GM18517 (cell line): ENCODE results near the gene NRAS.

Experiments used
- ATAC-seq: cut with Tn5 transposase; IDR thresholded peaks from one replicate; pipeline ENCODE4 v1.9.1; 2021; ENCODE audit warnings: mild to moderate bottlenecking, moderate library complexity; ENCODE audit not compliant: unreplicated experiment

Gene NRAS

DNA sequence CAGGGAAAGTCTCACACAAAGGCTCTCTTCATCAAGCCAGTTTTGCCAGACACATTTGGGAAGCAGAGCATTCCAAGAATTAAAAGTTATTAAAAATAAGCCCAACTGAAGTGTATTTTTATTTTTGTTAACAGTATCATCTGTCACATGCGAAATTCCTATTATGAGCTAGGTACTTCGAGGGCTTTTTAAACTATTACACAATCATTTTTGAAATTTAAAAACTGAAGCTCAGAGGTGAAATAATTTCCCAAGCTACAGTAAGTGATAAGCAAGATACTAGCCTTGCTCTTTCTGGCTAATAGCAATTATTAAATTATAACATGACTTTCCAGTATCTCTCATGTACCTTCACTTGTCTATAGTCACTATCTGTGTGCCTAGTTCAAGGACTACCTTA lies 12.0 kb upstream of the NRAS start:
- no peak for ATAC-seq

DNA sequence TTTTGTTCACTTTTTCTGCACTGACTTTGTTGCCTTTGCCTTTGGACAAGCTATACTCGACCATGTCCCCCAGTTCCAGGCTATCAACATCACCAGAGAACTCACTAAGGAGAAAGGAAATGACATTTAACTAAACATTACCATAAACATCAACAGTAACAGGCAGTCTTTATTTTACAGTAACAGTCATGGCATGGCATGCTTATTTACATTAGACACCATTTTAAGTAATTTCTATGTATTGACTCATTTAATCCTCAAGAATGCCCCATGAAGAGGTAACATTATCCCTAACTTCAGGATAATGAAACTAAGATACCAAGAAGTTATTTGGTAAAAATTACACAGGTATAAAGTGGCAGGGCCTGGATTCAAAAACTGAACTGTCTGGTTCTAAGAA lies 8.7 kb upstream of the NRAS start:
- no peak for ATAC-seq

DNA sequence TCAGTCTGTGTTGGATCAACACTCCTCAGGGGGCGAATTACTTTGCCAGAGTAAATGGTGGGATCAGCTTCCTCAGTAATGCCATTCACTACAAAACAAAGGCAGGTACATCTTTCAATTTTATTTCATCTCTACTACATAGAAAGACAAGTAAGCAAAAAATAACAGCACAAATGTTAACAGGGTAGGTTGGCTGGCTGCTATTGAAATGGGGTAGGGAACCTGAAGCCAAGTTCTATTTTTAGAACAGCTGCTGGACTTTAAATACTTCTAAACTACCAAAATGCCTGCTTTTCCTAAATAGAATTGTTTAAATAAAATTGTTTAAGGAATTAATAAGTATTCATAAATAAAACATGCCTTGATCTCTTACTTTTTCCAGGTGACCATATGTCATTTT lies 7.3 kb upstream of the NRAS start:
- no peak for ATAC-seq

DNA sequence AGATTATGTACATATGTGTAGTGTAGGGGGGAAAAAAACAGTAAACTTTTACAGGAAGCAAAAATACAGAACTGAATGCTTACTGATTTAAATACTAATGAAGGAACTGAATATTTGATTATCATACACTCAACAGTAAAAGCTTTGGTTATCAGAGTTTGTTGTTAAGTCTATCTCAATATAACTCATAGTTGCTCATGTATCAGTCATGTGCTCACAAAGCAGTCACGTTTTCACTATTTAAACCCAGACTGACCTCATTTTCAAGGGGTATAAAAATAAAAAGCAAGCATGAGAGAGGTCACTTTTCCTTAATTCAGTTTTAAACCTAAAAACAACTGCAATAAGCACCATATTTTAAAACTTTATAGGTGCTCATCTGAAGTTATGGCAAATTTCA lies 6.9 kb upstream of the NRAS start:
- no peak for ATAC-seq

DNA sequence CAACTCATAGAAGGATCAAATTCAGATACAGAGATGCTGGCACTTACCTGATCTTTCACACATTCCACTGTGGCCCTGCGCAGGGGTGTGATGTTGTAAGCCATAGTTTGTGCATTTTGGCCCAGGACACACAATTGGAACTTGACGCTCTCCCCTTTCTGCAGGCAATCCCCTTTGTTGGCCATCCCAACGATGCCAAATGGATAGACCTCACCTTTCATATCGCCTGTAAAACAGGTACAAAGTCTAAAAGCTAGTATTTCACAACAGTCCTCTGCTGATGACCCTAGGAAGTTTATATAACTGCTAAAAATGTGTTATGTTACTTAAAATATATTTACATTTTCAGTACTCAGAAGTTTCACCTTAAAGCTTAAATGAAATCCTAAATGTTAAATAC lies 3.9 kb upstream of the NRAS start:
- ATAC-seq = no peak

DNA sequence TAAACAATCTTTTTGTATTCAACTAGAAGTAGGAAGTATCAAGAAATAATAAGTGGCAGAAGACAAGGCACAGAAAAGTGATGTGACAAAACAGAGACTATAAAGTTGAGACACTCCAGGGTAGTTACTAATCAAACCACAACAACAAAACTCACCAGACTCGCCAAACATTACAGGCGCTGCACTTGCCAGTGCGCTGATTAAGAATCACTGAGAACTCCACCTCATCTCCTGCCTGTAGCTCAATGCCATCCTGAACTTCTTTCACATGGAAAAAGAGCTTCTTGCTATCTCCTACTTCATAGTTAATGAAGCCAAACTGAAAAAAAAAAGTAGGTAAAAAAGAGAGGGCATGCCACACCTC lies 2.8 kb upstream of the NRAS start:
- no peak for ATAC-seq

DNA sequence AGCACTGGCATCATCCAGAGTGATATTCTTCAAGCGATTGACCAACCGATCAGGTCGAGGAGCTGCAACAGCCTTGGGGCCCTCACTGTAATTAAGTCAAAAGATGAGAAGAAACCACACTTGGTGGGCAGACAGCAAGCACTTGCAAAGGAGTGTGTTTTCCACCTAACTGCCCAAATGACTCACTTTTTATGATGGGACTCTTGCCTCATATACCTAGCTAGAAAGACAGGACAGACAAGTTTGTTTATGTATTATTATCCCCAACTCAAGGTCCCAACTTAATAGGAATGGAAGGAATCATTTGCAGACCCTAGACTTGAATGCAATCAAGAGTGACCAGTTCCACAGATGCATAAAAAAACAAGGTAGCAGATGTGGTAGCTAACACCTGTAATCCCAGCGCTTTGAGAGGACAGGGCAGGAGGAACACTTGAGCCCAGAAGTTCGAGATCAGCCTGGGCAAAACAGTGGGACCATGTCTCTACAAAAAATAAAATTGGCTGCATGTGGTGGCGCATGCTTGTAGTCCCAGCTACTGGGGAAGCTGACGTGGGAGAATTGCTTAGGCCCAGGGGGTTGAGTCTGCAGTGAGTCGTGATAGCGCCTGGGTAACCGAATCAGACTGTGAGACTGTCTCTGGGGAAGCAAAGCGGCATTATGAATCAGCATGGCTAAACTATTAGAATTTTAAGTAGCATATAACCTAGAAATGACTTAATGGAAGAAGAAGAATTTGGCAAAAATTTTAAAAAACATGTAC lies 2.3 kb upstream of the NRAS start:
- no peak for ATAC-seq

DNA sequence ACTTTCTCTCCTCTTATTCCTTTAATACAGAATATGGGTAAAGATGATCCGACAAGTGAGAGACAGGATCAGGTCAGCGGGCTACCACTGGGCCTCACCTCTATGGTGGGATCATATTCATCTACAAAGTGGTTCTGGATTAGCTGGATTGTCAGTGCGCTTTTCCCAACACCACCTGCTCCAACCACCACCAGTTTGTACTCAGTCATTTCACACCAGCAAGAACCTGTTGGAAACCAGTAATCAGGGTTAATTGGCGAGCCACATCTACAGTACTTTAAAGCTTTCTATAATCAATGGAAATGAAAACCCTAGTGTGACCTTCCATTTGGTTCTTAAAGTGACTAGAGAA lies 643 bp downstream of the NRAS start:
- peak; percentile 14 for ATAC-seq

DNA sequence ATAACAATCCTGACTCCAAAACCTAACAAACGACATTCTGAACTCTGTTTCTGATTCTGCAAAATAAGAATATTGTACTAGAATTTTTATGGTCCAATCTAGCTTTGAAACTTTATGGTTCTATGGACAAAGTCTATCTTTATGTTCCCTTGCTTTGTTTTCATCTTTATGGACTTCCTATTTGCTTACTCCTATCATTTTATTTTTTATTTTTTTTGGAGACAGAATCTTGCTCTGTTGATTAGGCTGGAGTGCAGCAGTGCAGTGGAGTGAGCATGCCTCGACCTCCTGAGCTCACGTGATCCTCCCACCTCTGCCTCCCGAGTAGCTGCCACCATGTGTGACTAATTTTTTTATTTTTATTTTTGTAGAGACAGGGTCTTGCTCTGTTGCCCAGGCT lies 3.6 kb downstream of the NRAS start:
- ATAC-seq = no peak

DNA sequence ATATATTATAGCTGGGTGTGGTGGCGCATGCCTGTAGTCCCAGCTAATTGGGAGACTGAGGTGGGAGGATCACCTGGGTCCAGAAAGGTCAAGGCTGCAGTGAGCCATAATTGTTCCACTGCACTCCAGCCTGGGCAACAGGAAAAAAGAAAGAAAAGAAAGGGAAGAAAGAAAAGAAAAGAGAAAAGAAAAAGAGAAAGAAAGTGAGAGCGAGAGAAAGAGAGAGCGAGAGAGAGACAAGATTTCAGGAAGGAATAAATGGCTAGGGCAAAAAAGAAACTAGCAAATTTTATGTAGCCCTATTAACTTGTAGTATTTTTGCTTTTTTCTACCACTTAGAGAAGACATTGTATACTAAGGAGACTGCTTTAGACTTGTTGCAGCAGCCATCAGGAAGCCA lies 6.2 kb downstream of the NRAS start:
- no peak for ATAC-seq

DNA sequence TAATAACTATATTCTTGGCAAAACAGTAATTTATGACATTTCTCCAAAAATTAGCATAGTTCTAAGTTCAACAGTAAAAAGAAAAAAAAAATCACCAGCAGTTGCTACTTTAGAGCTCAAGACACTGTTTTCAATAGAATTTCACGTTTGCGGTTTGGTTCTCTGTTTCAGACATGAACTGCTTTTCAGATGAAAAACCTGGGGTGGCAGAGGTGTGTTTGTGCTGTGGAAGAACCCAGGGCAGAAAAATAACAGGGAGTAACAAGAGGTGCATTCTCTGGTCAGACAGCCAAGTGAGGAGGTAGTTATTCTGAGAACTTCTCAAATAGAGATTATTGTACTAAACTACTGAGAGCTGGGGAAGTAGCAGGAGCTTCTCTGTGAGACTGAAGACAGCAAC lies 9.0 kb downstream of the NRAS start:
- no peak for ATAC-seq

DNA sequence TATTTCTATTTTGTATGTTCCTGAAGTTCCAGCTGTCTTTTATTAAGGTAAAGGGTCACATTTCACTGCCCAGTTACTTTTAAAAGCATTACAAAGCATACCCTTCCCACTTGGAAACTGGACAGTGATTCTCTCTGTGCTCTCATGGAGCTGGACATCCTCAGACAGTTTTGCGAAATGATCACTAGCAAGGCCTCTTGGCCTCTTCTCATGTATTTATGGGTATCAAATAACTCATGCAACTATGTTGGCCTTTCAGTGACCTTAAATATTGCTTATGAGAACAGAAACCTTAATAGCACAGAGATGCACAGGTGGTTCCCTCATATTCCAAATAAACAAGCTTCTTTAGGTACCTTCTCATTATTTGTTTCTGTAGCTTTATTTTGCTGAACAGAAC lies 13.3 kb downstream of the NRAS start:
- peak; percentile 60 for ATAC-seq

DNA sequence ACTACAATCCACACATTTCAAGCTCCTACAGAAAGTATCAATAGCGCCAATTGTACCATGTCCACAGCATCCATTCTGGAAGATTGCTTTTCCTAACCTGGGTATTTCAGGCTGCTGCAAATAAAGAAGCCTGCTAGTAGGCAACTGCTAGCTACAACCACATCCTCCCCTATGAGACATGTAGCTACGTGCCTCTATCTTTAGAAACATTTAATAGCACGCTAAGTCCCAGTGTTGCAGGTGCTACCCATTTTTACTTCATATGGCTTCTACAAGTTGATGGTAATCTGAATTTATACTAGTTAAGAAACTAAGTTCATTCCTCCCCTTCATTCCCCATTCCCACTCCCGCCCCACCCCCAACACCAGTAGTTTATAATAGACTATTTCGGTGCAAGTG lies 13.8 kb downstream of the NRAS start:
- no peak for ATAC-seq

DNA sequence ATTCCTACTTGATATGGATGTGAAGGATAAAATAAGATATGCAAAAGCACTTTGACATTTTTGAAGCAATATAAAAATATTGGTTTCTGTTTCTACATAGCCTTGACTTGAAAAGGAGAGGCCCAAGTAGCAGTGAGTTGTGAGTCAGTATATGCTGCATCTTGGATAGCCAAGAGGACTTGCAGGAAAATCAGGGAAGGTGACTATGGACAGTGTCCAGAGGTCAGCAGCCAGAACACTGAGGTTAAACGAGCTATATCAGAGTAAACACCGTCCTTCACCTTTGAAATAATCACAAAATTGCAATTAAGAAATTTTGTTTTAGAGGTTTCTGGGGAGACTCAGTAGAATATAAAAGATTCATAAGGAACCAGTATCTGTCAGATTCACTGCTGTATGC lies 14.6 kb downstream of the NRAS start:
- no peak for ATAC-seq

DNA sequence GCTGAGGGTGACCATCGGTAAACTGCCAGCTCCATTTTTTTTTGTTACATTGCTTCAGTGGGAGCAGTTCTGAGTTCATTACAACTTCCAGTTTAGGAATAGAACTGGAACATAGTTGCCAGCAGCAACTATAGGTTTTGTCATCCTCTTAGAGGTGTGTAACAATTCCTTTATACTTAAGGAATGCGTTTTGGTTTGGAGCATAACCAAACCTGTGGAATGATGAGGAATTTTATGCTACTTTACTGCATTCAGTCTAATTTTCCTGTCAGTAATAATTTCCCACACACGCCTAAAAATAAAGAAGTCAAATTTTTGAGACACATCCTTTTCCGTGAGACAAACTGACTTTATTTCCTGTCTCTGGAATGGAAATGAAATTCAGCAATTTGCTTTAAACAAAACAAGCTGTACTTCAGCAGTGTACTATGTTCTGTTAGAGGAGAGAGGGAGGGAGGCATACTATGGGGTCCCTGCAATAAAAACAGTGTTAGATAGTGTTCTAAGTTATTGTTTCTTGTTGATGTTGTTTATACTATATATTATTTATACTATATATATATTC lies 16.5 kb downstream of the NRAS start:
- ATAC-seq = no peak

DNA sequence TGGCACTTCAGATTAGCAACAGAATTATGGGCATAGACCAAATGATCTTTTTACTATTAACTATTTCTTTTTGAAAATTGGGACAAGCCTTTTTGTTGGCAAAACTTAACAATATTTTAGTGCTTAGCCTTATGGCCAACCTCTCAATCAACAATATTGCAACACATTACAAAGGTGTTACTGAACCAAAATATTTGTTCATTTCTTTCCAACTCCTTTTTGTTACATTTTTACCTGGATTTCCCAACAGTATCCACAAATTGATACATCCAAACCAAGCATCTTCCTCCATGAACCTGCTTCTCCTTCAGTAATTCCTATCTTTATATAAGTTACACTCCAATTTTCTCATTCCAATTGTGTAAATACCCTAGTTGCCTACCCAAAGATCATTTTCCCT lies 19.8 kb downstream of the NRAS start:
- ATAC-seq = no peak

DNA sequence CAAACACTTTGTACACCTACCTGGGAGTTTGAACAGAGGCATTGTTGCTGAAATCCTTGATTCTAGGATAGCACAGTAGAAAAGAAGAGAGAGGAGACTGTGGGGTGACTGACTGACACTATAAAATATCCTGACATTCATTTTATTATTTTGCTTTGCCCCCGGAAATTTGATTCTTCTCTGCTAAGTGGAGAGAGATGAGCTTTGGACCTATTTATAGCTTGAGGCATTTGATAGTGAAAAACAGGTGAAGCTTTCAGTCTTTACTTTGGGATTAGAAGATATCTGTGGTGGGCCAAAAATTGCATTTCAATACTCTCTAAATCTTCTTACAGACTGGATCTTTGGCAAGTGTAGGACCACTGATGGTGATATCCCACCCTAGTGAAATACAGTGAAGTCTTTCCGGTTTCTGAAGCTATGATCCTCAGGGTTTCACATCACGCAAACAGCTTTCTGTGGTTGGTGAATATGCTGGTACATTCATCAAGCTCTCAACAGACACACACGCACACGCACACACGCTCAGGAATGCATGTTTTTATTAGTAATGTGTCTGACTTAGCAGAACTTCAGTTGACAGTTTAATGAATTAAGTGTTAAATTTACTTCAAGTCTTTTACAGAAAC lies 21.0 kb downstream of the NRAS start, which contains the start of gene AMPD1:
Gene AMPD1 (minus strand): TSS at position 117 of the 629 bp plus-strand sequence. CDS start 75 bp downstream, at position 42.
- ATAC-seq = no peak

DNA sequence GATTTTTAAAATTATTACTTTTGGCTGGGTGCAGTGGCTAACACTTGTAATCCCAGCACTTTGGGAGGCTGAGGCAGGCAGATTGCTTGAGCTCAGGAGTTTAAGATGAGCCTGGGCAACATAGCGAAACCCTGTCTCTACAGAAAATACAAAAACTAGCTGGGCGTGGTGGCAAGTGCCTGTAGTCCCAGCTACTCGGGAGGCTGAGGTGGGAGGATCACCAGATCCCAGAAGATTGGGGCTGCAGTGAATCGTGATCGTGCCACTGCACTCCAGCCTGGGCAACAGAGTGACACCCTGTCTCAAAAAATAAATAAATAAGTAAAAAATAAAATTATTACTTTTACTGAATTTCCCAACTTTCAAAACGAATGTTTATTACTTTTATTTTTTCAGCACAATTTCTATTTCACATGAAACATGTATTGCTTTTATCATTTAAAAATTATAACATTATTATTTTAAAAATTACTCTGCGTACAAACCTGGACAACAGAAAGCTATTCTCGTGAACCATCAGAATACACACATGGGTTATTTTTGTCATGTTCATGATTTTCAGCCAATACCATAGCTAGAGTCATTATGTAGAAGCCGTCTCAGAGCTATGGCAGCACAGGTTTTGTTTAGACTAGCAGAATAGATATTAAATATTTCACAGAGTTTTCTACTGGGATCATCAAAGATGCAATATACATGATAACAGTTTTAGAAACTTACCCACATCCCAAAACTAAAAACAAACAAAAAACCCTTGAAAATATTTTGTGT lies 21.8 kb downstream of the NRAS start:
- no peak for ATAC-seq

DNA sequence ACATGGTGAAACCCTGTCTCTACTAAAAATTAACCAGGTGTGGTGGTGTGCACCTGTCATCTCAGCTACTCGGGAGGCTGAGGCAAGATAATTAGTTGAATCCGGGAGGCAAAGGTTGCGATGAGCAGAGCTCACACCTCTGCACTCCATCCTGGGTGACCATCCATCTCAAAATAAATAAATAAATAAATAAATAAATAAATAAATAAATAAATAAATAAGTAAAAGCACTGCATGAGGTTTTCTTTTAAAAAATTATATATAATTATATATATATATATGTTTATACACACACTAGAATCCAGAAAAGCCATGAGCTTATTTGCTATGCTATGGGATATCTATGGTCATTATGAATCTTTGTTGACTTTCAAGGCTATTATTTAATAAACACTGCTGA lies 23.6 kb downstream of the NRAS start:
- ATAC-seq = no peak

DNA sequence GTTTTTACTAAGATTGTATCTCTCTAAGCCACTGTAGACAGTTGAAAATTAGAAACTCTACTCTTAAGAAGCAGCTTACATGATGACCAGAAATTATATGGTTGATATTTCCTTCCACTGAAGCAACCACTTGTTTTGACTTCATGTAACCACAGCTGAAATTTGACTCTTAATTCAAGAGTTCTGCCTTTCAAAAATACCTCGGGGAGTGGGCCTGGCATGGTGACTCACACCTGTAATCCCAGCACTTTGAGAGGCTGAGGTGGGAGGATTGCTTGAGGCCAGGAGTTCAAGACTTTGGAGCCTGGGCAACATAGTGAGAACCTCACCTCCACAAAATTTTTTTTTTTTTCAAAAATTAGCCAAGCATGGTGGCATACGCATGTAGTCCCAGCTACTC lies 25.5 kb downstream of the NRAS start:
- no peak for ATAC-seq

DNA sequence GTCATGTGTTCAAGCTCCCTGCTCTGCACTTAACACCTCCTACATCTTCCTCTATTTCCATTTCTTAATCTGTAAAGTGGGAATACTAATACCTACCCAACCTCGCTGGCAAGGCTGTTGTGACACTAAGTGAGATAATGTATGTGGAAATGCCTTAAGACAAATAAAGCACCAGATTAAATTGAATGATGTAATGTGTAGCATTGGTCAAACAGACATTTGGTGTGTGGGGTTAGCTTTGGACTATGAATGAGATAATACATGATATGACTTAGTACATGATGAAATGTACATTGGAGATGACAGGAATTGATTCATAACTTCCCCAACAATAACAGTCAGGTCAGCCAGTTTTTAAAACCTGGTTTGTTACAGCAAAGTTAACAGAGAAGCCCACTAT lies 26.4 kb downstream of the NRAS start:
- no peak for ATAC-seq

DNA sequence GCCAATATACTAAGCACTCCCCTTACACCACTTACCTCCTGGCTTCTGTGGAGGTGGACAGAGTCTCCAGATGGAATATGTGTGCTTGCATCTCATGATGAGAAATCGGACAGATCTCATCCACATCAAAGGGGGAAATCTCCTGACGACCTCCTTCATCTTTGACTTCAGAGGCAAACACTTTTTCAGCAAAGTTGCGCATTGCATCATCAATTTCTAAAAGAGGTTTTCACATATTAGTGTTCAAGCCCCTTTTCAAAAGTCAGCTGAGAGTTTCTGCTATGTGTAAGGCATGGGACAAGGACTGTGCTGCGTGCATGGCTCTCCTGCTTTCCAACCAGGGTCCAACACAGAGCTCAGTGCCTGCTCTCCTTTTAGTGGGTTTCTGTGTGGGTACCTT lies 28.0 kb downstream of the NRAS start:
- no peak for ATAC-seq
